Brain microvascular endothelial cell (primary cell): ENCODE data around the gene BCL2.

ENCODE experiments used
- DNase-seq: peaks from one replicate; pipeline ENCODE4 v3.0.0-alpha.2; 2020
- H3K27ac ChIP-seq: fragments of 250-450 bp; sonication (Bioruptor Pico); 2 replicates; pipeline ENCODE4 v1.5.1; 2020; ENCODE audit warnings: mild to moderate bottlenecking, moderate library complexity
- H3K27me3 ChIP-seq: fragments of 250-450 bp; sonication (Bioruptor Pico); replicated peaks from 2 replicates; pipeline ENCODE4 v1.5.1; 2020; ENCODE audit warnings: mild to moderate bottlenecking
- H3K36me3 ChIP-seq: fragments of 250-450 bp; sonication (Bioruptor Pico); replicated peaks from 2 replicates; pipeline ENCODE4 v1.5.1; 2020; ENCODE audit warnings: mild to moderate bottlenecking
- H3K4me3 ChIP-seq: 2 replicates; pipeline ENCODE4 v1.5.1; 2011; ENCODE audit warnings: low read depth, mild to moderate bottlenecking, control low read depth, low read length, moderate library complexity
- in situ Hi-C: cut with HindIII; loops from 2 replicates; pipeline ENCODE4 v1.10.0; 2017; ENCODE audit warnings: low sequenced_read_pairs, low pct_ligation_motif_present
- TF ChIP-seq, protein P1 (sequence below): IDR thresholded peaks from 2 replicates; pipeline ENCODE4 v1.5.1; 2011; ENCODE audit warnings: low read depth, mild to moderate bottlenecking, moderate library complexity, low read length, control low read depth, inconsistent platforms; ENCODE audit errors: missing control alignments

Gene BCL2

DNA sequence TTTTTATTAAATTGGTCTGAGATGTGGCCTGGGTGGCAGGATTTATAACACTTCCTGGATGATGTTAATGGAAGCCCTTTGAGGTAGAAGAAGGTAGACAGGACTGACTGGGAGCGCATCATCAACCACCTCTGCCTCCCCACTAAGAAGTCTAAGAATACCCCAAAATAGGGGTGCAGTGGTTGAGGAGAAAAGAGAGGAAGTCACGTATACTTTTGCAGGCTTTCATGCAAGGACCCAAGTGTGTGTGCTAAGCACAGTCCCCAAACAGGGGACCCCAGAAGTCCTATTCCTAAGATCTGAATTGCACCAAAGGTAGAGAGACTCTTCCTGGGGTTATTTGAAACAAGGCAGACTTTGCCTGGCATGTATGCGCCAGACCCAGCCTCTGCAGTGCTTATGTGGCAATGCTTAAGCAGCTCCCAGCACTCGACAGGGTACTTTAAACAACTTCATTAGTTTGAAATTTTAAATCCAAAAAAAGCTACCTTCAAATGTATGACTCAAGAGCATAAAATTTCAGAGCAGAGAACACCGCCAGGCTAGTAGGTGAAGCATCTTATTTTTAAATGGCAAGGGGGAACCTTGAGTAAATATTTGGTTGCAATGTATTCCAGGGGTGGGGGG lies 35.3 kb downstream of the BCL2 start:
- no peaks in the 10 kb centered on the region for H3K27me3 ChIP-seq
- H3K36me3 ChIP-seq = no peaks in the 10 kb centered on the region
- no peak overlapping the region for H3K4me3 ChIP-seq
- in situ Hi-C loops = no loop called here
- DNase-seq = no peak
- no peak overlapping the region for H3K27ac ChIP-seq
- TF ChIP-seq, protein P1, sequence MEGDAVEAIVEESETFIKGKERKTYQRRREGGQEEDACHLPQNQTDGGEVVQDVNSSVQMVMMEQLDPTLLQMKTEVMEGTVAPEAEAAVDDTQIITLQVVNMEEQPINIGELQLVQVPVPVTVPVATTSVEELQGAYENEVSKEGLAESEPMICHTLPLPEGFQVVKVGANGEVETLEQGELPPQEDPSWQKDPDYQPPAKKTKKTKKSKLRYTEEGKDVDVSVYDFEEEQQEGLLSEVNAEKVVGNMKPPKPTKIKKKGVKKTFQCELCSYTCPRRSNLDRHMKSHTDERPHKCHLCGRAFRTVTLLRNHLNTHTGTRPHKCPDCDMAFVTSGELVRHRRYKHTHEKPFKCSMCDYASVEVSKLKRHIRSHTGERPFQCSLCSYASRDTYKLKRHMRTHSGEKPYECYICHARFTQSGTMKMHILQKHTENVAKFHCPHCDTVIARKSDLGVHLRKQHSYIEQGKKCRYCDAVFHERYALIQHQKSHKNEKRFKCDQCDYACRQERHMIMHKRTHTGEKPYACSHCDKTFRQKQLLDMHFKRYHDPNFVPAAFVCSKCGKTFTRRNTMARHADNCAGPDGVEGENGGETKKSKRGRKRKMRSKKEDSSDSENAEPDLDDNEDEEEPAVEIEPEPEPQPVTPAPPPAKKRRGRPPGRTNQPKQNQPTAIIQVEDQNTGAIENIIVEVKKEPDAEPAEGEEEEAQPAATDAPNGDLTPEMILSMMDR = no peak

DNA sequence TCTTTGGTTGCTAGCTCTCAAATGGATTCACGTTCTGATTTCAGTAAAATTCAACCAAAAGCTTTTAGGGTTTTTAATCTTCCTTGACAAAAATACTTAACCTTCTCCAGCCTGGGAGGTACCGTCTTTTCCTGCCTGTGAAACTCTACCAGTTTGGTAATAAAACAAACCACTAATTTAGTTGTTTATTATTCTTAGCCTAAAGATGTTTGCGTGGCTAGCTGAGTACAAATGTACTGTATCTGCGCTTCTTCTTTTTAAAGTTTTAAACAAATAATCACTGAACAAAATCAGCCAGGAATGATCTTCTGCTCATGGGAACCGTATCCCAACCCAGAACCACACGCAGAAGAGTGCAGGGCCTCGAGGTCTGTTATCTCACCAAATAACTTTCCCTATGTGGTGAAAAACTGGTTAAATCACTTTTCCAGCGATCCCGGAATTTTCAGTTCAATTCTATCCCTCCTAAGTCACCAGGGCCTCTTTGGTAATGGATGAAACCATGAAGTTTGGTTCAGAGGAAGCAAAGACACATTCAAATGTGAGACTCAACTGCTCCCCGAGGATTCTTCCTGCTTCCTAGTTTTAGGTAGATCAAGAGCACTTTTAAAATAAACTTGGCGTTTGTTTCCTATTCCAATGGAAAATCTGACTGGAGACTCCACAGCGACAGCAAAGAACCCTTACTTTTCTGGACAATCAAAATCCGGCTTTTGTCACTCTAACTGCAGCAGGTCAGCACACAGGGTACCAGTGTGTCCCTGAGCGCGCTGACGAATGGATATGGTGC lies 36.1 kb downstream of the BCL2 start:
- in situ Hi-C loops = no loop called here
- H3K36me3 ChIP-seq = no peaks in the 10 kb centered on the region
- no peak overlapping the region for H3K27ac ChIP-seq
- no peak overlapping the region for H3K4me3 ChIP-seq
- TF ChIP-seq, protein P1 = no peak
- DNase-seq = no peak
- no peaks in the 10 kb centered on the region for H3K27me3 ChIP-seq

DNA sequence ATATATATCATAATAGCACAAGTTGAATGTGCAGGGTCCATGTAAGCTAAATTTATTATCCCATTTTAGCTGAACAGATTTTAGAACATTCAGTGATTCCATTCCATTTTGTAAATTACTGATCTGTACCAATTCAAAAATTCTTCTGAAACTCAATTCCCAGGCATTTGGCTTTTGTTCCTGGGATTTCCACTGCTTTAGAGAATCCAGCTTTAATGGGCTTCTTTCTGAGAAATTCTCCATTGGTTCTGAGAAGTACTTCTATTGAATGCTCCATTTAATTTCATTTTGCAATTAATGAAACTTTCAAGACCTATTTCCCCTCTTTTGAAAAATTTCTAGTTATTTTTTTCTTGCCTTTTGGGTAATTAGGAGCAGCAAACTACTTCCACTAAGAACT lies 36.8 kb downstream of the BCL2 start:
- in situ Hi-C loops = no loop called here
- no peak overlapping the region for H3K4me3 ChIP-seq
- DNase-seq = no peak
- H3K27ac ChIP-seq = no peak overlapping the region
- TF ChIP-seq, protein P1 = no peak
- H3K27me3 ChIP-seq = no peaks in the 10 kb centered on the region
- no peaks in the 10 kb centered on the region for H3K36me3 ChIP-seq

DNA sequence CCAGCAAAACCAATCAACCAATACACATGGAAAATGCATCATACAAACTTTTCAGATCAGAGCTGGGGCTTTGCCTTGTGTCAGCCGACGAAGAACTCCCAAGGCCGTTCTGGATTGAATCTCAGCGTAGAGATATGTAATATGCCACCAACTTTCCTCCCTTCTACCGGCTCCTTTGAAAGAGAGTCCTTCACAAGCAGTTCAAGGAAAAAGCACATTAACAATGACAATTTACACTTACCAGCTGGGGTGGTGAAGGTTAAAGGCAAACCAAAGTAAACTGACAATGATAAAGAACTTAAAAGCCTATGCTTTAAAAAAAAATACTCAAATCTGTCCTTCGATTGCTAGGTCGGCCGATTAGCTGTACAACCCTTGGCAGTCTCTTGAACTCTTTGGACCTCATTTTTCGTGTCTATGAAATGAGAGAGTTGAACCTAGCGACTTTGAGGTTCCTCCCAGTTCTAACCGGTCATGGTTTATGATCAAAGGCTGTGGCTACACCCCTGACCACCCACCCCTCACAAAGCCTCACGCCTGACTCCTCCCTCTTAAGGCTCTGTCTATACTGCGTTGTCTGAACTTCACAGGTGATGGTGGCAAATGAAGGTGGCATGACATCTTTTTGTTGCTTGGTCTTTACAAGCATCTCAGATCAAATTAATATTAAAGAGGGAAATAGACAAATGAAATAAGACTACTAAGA lies 46.2 kb downstream of the BCL2 start:
- Histone ChIP-seq H3K36me3 (no peaks in the 10 kb centered on the region), H3K27me3 (no peaks in the 10 kb centered on the region), H3K27ac (no peak overlapping the region), H3K4me3 (no peak overlapping the region)
- in situ Hi-C loops = no loop called here
- DNase-seq = no peak
- TF ChIP-seq, protein P1 = no peak

DNA sequence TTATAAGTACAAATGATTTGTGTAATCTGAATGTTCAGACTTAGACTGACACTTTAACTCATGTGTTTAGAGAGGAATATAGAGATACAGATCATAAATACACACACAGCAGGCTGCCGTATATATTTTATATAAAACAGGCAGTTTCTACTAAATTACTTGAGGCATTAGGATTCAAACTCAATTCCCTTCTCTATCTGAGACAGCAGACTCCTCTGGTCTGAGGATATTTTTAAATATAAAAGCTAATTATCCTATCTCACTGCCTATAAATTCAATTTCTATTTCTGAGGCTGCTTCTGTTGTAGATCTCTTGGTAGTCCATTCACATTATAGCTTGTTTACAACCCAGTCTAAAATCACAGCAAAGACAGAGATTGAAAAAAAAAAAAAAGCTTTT lies 46.9 kb downstream of the BCL2 start:
- Histone ChIP-seq H3K27ac (no peak overlapping the region), H3K36me3 (no peaks in the 10 kb centered on the region), H3K4me3 (no peak overlapping the region), H3K27me3 (no peaks in the 10 kb centered on the region)
- TF ChIP-seq, protein P1 = no peak
- no peak for DNase-seq
- in situ Hi-C loops = no loop called here
